Effector memory CD8-positive, alpha-beta T cell (primary cell): ENCODE results near the gene RAB3GAP1.

Experiments
- ATAC-seq: fragments of 150-1000 bp; cut with Tn5 transposase; replicated peaks from 2 replicates; pipeline ENCODE4 v1.10.0; 2021; ENCODE audit warnings: mild to moderate bottlenecking, moderate library complexity
- DNase-seq, 3 experiments: peaks; one replicate each; pipeline ENCODE4 v3.0.0; 2021
- H3K27ac Mint-ChIP-seq, 2 donors: one replicate each; pipeline ENCODE4 v1.8.0; 2022; ENCODE audit warnings: mild to moderate bottlenecking in 2 of 2, mixed read lengths in 2 of 2, moderate library complexity in 2 of 2
- H3K27me3 Mint-ChIP-seq, 2 donors: one replicate each; pipeline ENCODE4 v1.8.0; 2022; ENCODE audit warnings: mixed read lengths in 2 of 2
- H3K36me3 Mint-ChIP-seq: one replicate; pipeline ENCODE4 v1.8.0; 2022; ENCODE audit warnings: mild to moderate bottlenecking, moderate library complexity, mixed read lengths; ENCODE audit not compliant: insufficient read depth
- H3K4me1 Mint-ChIP-seq, 2 donors: one replicate each; pipeline ENCODE4 v1.8.0; 2022; ENCODE audit warnings: low read depth in 2 of 2, mixed read lengths in 2 of 2
- H3K4me3 Mint-ChIP-seq, 2 donors: one replicate each; pipeline ENCODE4 v1.8.0; 2022; ENCODE audit warnings: mild to moderate bottlenecking in 2 of 2, mixed read lengths in 2 of 2, moderate library complexity in 2 of 2
- H3K9me3 Mint-ChIP-seq, 2 donors: one replicate each; pipeline ENCODE4 v1.8.0; 2022; ENCODE audit warnings: mixed read lengths in 2 of 2
- total RNA-seq, 9 experiments: gene quantifications; one replicate each; lab custom pipeline; 2026; lab: John Stamatoyannopoulos, UW

The RAB3GAP1 gene
- 33.2 to 186 (median 144) reads per million in 9 experiments for total RNA-seq

DNA sequence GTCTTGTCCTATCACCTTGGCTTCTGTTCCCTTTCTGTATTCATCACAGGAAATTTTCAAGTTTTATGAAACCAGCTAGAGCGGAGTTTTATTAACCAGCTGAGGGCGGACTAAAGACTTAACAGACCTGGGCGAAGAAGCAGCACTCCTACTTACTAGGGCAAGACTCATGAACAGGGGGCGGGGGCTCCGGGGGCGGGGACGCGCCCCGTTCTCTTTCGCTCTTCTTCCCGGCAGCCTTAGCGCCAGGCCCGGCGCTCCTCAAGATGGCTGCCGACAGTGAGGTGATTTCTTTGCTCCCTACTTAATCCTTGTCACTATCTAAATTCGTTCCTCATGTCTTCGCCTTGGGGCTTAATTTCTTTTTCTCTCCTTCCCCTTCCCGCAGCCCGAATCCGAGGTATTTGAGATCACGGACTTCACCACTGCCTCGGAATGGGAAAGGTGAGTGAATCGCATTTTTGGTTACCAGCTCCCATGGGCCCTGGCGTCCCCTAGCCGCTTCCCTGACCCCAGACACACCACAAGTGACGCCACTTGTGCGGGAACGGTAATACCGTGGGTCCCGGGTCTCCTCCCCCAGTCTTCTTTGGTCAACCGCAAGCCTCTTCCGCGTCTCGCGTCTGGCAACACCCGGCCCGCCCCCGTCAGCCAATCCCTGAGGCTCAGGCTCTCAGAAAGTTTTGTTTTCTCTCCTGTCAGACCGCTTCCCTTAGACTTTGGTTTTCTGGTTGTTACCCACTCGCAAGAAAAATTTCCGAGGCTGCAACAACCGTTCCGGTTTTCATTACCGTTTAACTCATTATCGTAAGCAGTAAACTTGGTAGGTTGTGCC, at the start of gene RAB3GAP1:
Gene RAB3GAP1 (plus strand): TSS at position 251 of the 835 bp plus-strand sequence. CDS start 16 bp downstream, at position 267.
- peaks cover 9% of the 10 kb centered on the region in 2 donors for H3K27me3 Mint-ChIP-seq
- peak; percentile 88 for ATAC-seq
- H3K36me3 Mint-ChIP-seq: peaks cover 22% of the 10 kb centered on the region
- peak within 1 kb of the TSS; percentile 99 to 100 for H3K27ac Mint-ChIP-seq
- H3K4me1 Mint-ChIP-seq: peaks cover 15 to 23% of the 10 kb centered on the region in 2 donors
- H3K4me3 Mint-ChIP-seq: peak within 1 kb of the TSS; percentile 97 to 98
- DNase-seq: peak; percentile 89 to 92 (median 90)
- no peaks in the 10 kb centered on the region for H3K9me3 Mint-ChIP-seq

DNA sequence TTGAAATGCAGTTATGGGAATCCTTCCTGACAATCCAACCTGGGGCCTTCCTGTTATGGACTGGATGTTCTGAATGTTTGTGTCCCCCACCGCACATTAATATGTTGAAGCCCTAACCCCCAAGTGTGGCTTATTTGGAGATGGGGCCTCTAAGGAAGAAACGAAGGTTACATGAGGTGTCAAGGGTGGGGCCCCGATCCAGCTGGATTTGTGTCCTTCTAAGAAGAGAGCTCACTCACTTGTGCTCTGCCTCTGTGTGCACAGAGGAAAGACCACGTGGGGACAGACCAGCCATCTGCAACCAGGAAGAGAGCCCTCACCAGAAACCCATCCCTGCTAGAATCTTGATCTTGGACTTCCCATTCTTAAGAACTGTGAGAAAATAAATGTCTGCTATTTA, 49.3 kb upstream of the RAB3GAP1 start:
- H3K4me1 Mint-ChIP-seq: peaks cover 4% of the 10 kb centered on the region in 2 donors
- peaks cover 29 to 31% of the 10 kb centered on the region in 2 donors for H3K27me3 Mint-ChIP-seq
- no peak overlapping the region for H3K4me3 Mint-ChIP-seq
- no peak overlapping the region for H3K27ac Mint-ChIP-seq
- no peaks in the 10 kb centered on the region for H3K9me3 Mint-ChIP-seq
- H3K36me3 Mint-ChIP-seq: no peaks in the 10 kb centered on the region
- DNase-seq (no peak), ATAC-seq (no peak)

DNA sequence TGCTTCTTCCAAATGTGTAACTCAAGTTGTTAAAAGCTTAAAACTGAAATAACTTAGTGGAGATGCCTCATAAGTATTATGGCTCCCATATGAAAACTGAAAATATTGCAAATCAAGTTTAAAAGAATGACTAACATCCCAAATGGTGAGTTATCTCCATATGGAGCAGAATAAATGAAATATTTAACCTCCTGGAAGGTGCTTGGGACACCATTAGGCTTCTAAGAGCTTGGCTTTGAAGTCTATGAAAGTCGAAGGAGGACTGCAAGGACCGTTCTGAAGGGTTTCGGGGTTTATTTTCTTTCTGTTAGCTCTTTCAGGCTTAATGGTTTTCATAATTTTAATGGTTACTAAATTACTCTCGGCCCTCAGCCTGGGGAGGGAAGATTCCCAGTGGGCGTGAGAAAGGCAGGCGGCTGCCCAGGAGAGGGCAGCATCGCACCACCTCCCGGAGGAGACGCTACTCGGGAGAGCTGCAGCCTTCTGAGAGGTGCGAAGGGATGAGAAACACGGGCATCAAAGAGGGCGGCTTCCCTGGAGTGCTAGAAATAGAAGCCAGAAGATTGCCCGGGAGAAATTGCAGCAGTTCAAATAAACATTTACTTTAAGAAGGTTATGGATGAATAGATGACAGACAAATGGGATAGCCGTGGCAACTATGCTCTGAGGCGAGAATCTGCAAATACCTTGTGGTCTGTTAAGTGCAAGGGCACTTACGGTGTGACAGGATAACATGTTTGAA, 47.9 kb upstream of the RAB3GAP1 start:
- Mint-ChIP-seq H3K4me1 (peaks cover 4% of the 10 kb centered on the region in 2 donors), H3K27ac (no peak overlapping the region), H3K4me3 (no peak overlapping the region), H3K36me3 (no peaks in the 10 kb centered on the region), H3K27me3 (peaks cover 31 to 38% of the 10 kb centered on the region in 2 donors), H3K9me3 (no peaks in the 10 kb centered on the region)
- peak; percentile 84 for ATAC-seq
- peak; percentile 51 to 63 (median 58) for DNase-seq

DNA sequence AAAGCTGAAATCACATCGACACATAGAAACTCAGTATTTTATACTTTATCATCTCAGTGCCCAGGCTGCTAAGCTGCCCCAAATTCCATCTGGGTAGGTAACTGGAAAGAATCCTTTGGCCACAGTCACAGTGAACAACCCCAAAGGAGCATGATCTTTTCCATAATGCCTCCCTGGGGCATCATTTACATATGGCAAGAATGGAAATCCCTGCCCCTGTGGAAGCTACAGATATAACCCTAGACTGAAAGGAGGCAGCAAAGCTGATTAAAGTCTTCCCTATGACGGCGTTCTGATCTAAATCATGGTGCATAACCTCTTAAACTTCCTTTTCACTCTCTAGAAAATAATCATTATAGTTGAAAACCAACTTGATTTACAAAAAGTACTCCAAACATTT, 46.3 kb upstream of the RAB3GAP1 start:
- H3K4me3 Mint-ChIP-seq: no peak overlapping the region
- DNase-seq (no peak), ATAC-seq (no peak)

DNA sequence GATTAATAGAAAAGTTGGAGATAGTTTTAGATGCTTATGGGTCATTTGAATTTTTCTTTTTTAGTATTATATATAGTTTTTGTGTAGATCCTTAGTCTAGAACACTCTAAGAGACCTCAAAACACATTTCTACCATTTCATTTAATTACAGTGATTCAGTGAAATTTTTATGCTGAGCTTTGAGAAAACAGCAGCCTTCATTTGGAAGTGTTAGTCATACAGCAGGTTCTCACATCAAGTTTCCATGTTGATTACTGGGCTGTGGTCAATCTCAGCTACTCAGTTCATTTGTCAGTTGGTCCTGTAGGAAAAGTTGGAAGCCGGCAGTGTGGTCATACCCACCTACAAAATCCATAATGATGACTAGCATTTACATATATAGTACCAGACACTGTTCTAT, 42.8 kb upstream of the RAB3GAP1 start:
- Mint-ChIP-seq H3K4me1 (peaks cover 1 to 2% of the 10 kb centered on the region in 2 donors), H3K4me3 (no peak overlapping the region), H3K9me3 (no peaks in the 10 kb centered on the region), H3K27ac (no peak overlapping the region), H3K27me3 (peaks cover 46 to 57% of the 10 kb centered on the region in 2 donors), H3K36me3 (no peaks in the 10 kb centered on the region)
- ATAC-seq (no peak), DNase-seq (no peak)

More for the DNA sequence above, 46.3 kb upstream of the RAB3GAP1 start:
- H3K9me3 Mint-ChIP-seq: no peaks in the 10 kb centered on the region
- no peak overlapping the region for H3K27ac Mint-ChIP-seq
- peaks cover 4% of the 10 kb centered on the region in 2 donors for H3K4me1 Mint-ChIP-seq
- no peaks in the 10 kb centered on the region for H3K36me3 Mint-ChIP-seq
- H3K27me3 Mint-ChIP-seq: peaks cover 32 to 43% of the 10 kb centered on the region in 2 donors

DNA sequence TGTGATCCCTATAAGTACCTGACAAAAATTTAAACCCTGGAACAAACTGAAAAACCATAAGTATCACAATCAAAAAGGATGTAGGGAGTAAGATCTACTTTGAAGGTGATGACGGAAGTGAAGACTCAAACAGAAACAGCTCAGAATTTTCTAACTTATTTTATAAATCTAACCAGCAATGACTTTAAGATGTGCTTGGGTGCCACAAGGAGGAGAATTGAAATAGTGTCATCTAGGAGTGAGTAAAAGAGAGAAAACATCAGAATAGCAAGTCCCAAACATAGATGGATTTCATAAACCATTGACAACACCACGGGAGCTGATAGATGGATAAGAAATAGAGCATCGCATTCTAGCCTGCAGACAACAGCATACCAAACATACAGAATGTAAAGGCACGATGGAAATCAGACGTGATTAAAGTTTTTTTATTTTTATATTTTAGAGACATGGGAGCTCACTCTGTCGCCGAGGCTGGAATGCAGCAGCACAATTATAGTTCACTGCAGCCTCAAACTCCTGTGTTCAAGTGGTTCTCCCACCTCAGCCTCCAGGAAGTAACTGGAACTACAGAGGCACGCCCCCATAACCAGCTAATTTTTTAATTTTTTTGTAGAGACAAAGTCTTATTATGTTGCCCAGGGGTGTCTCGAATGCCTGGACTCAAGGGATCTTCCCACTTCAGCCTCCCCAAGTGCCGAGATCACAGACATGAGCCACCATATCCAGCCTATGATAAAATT, 41.7 kb upstream of the RAB3GAP1 start:
- Mint-ChIP-seq H3K36me3 (no peaks in the 10 kb centered on the region), H3K4me3 (no peak overlapping the region), H3K4me1 (no peaks in the 10 kb centered on the region), H3K27ac (no peak overlapping the region), H3K9me3 (no peaks in the 10 kb centered on the region), H3K27me3 (peaks cover 43 to 48% of the 10 kb centered on the region in 2 donors)
- ATAC-seq: no peak
- no peak for DNase-seq

DNA sequence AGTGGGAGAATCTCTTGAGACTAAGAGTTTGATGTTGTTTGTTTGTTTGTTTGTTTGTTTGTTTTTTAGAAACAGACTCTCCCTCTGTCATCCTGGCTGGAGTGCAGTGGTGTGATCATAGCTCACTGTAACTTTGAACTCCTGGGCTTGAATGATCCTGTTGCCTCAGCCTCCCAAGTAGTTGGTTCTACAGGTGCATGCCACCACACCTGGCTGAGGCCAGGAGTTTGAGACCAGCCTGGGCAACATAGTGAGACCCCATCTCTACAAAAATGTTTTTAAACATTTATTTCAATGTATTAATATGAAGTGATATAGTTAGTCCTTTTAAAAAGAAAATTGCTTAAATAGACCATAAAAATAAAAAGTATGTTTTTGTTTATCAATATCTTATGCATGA, 40.5 kb upstream of the RAB3GAP1 start:
- Mint-ChIP-seq H3K4me3 (no peak overlapping the region), H3K4me1 (no peaks in the 10 kb centered on the region), H3K9me3 (no peaks in the 10 kb centered on the region), H3K36me3 (no peaks in the 10 kb centered on the region), H3K27ac (no peak overlapping the region), H3K27me3 (peaks cover 34 to 46% of the 10 kb centered on the region in 2 donors)
- ATAC-seq (no peak), DNase-seq (no peak)

DNA sequence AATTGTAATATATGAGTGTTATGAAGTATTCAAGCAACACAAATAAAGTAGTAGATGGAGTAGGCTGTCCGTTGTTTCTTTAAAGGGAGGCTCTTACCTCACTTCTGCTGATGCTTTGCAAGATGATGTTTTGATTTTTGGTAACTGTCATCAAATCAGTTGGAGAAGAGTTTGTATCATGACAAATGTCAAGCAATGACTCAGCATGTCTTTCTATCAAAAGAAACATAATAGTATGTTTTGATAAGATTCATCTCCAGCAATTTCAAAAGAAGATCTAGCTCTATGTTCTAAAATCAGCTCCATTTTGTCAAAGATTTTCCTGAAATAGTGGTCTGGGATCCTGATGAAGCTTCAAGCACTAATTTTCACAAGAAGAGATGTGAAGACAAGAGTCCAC, 30.5 kb upstream of the RAB3GAP1 start:
- DNase-seq (no peak), ATAC-seq (no peak)
- no peaks in the 10 kb centered on the region for H3K4me1 Mint-ChIP-seq
- H3K9me3 Mint-ChIP-seq: no peaks in the 10 kb centered on the region
- no peaks in the 10 kb centered on the region for H3K27me3 Mint-ChIP-seq
- no peak overlapping the region for H3K4me3 Mint-ChIP-seq
- no peak overlapping the region for H3K27ac Mint-ChIP-seq
- no peaks in the 10 kb centered on the region for H3K36me3 Mint-ChIP-seq

DNA sequence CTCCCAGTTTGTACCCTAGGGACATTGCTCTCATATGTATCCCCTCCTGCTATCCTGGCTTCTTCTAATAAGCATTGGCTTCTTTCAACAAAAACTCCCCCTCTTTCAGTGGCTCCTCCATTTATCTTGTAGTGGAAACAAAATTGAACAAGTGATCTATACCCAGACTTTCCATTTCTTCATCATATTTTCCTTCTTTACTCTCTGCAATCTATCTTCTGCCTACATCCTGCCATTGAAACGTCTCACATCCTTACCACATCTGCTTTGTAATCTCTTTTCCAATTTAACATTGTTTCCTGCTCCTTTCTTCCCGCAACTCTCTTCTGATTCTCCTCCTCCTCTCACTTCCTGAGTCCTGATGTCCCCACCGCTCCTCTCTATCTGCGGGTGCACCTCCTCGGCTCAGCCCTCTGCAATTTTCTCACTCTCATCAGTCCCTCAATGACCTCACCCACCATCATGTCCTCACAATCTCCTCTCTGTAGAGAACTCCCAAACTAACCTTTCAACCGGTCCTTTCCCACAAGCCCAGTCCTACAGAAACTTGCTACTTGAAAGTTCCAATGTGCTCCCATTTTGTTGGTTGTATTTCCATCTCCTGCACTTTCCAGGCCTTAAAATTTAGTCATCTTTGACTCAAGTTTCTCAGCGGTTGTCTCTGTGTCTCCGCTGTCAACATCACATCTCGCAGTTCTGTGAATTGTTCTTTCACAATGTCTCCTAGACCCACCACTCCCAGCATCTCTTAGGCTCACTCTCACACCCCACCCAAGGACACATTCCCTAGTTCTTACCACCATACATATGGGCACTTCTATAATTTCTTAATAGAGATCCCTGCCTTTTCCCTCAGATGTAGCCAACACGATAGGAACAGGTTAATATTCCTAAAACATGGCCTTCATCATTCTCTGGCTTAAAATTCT, 28.9 kb upstream of the RAB3GAP1 start:
- Mint-ChIP-seq H3K27ac (no peak overlapping the region), H3K9me3 (no peaks in the 10 kb centered on the region), H3K4me1 (no peaks in the 10 kb centered on the region), H3K36me3 (no peaks in the 10 kb centered on the region), H3K27me3 (no peaks in the 10 kb centered on the region), H3K4me3 (no peak overlapping the region)
- no peak for DNase-seq
- ATAC-seq: no peak

DNA sequence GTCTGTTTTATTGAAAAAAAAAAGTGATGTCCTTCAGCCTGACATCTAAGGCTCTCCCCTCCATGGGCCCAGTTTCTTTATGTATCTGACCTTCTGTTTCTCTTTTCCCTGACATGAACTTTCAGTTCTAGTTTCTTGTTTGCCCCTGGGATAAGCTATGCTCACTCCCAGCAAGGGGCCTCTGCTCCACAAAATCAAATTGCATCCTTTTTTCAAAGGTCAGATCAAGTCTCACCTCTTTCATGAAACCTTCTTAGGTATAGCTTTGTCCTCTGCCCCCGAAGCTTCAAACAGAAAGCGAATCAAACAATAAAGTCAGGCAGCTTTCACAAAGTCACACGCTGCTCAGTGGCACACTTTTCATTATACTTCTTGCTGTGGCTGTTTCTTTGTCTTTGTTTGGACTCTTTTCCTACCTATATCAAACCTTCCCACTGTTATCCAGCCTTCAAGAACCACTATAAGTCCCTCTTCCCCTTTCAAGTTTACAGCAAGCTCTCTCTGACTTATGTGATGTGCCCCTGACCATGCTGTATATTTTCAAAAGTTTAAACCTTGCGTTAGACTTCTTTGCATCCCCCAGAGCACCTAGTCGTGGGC, 28.1 kb upstream of the RAB3GAP1 start:
- no peaks in the 10 kb centered on the region for H3K36me3 Mint-ChIP-seq
- no peak overlapping the region for H3K4me3 Mint-ChIP-seq
- ATAC-seq (no peak), DNase-seq (no peak)
- H3K9me3 Mint-ChIP-seq: no peaks in the 10 kb centered on the region
- H3K27ac Mint-ChIP-seq: no peak overlapping the region
- H3K4me1 Mint-ChIP-seq: no peaks in the 10 kb centered on the region
- H3K27me3 Mint-ChIP-seq: no peaks in the 10 kb centered on the region

DNA sequence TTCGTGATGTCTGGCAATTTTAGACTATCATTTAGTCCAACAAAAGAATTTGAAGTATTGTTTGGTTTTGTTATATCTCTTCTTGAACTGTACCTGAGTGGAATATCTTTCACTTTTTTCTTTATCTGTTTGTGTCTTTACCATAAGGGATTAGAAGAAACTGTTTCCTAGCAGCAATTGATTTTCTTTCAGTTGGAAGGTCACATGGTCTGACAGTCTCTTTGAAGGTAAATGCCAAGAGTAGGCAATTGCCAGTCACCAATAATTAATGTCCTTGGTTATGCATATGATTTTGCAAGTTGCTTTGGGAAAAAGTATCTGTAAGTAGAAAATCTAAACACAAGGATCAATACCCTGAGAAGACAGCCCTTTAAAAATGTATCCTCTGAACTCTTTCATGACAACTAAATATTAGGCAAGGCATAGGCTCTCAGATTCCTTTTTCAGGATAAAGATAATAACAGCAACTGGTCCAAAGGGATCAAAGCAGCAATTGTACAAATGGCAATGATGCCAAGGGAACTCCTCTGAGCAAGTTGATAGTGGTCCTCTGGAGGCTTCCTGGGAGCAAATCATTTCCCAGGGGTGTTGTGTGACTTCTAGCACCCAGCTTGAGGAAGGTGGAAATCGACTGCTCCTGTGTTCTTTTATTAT, 22.5 kb upstream of the RAB3GAP1 start:
- H3K27ac Mint-ChIP-seq: no peak overlapping the region
- no peak for DNase-seq
- no peak overlapping the region for H3K4me3 Mint-ChIP-seq
- no peak for ATAC-seq
- no peaks in the 10 kb centered on the region for H3K36me3 Mint-ChIP-seq
- no peaks in the 10 kb centered on the region for H3K9me3 Mint-ChIP-seq
- no peaks in the 10 kb centered on the region for H3K4me1 Mint-ChIP-seq
- peaks cover 11 to 18% of the 10 kb centered on the region in 2 donors for H3K27me3 Mint-ChIP-seq

DNA sequence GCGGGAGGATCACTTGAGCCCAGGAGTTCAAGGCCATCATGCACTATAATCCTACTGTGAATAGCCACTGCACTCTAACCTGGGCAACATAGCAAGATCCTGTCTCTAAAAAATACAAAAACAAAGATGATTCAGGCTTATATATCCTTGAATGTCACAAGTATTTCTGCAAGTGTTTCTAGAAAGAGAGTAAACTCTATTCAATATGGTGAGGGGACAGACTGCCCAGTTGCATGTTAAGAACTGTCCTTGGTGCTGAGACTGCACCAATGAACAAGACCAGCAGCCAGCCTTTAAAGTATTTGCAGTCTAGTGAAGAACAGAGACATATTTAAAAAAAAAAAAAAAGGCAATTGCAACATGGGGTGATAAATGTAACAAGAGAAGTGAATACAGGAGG, 21.3 kb upstream of the RAB3GAP1 start:
- ATAC-seq: no peak
- no peaks in the 10 kb centered on the region for H3K36me3 Mint-ChIP-seq
- no peak overlapping the region for H3K27ac Mint-ChIP-seq
- H3K4me3 Mint-ChIP-seq: no peak overlapping the region
- H3K9me3 Mint-ChIP-seq: no peaks in the 10 kb centered on the region
- no peak for DNase-seq
- H3K27me3 Mint-ChIP-seq: peaks cover 11 to 18% of the 10 kb centered on the region in 2 donors
- no peaks in the 10 kb centered on the region for H3K4me1 Mint-ChIP-seq
